C4-2B (cell line): ENCODE measurements around the gene HES2.

Source experiments
- H3K27ac ChIP-seq: fragments of 450-650 bp; 2 replicates; pipeline ENCODE4 v1.5.1; 2017
- ZFX ChIP-seq: fragments of 450-650 bp; IDR thresholded peaks from 2 replicates; pipeline ENCODE4 v1.6.1; 2017
- TF ChIP-seq, protein P1 (sequence below): fragments of 450-650 bp; conservative IDR thresholded peaks from 2 replicates; pipeline ENCODE4 v1.5.1; 2017; ENCODE audit warnings: mild to moderate bottlenecking

The HES2 gene

DNA sequence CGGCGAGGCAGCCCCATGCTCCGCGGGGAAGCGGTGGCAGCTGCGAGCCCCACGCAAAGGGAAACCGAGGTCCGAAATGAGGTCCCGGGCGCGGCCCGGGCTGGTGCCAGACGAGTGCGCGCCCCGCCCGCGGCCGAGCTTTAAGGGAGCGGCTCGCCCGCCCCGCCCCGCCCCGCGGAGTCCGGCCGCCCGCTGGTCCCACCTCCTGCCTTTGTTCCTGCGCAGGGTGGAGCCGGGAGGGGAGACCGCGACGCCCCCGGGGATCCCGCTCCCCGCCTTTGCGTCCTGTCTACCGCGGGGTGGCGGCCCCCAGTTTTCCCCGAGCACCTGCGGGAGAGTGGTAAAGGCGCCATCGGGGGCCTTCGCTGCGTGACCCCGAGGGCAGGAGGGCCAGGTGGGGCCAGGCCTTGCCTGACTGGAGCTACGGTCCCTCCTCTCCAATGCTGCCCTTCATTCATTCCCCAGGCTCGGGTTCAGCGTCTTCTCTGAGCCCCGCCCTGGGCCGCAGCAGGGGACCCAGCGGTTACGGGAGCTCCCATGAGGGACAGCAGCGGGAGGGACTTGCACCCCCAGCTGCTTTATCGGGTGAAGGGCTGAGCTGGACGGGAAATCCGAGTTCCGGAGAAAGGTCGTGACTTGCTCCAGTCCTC lies at the start of gene HES2:
TSS of gene HES2 (minus strand) at position 116 of the 650 bp plus-strand sequence. CDS start at position 17, 99 bp downstream.
- H3K27ac ChIP-seq, result peak within 1 kb of the TSS; percentile 25

DNA sequence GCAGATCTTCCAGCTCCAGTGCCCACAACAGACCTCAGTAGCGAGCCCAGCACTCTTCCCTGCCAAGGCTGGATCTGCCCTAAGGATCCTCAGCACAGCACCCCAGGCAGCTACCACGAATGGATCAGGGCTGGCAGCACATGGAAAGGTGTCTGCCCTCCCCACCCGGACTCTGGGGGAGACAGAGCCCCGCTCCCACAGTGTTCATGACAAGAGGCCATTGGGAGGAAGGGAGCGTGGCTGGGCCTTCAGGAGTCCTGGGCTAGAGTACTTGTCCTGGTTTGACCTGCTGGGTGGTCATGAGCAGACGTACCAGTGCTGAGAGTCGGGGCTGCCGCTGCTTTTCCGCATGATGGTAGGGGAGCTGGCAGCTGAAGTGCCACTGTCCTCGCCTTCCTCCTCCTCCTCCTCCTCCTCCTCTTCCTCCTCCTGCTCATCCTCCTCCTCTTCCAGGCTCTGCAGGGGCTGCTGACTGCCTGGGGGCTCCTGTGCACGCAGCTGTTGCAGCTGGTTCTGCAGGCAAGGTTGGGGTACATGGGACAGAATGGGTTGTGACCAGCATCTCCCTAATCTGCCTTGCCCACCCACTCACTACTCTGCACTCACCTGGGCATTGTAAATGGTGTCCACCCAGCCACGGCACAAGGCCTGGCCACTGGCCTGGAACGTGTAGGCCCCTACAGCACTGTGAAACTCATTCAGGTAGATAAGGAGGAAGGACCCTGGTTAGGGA lies 49.2 kb upstream of the HES2 start:
- no peak for TF ChIP-seq ZFX
- TF ChIP-seq, protein P1, sequence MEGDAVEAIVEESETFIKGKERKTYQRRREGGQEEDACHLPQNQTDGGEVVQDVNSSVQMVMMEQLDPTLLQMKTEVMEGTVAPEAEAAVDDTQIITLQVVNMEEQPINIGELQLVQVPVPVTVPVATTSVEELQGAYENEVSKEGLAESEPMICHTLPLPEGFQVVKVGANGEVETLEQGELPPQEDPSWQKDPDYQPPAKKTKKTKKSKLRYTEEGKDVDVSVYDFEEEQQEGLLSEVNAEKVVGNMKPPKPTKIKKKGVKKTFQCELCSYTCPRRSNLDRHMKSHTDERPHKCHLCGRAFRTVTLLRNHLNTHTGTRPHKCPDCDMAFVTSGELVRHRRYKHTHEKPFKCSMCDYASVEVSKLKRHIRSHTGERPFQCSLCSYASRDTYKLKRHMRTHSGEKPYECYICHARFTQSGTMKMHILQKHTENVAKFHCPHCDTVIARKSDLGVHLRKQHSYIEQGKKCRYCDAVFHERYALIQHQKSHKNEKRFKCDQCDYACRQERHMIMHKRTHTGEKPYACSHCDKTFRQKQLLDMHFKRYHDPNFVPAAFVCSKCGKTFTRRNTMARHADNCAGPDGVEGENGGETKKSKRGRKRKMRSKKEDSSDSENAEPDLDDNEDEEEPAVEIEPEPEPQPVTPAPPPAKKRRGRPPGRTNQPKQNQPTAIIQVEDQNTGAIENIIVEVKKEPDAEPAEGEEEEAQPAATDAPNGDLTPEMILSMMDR, result no peak

More for the DNA sequence above, at the start of gene HES2:
- TF ChIP-seq, protein P1, result no peak
- no peak for TF ChIP-seq ZFX

GRCh38 chr1:6467744-6468688 lies 48.3 kb upstream of the HES2 start:
- H3K27ac ChIP-seq, result no peak overlapping the region
- TF ChIP-seq ZFX, result no peak
- TF ChIP-seq, protein P1, result no peak

More for the DNA sequence above, 49.2 kb upstream of the HES2 start:
- no peak overlapping the region for H3K27ac ChIP-seq

GRCh38 chr1:6467224-6467623 lies 47.5 kb upstream of the HES2 start:
- TF ChIP-seq, protein P1, result no peak
- TF ChIP-seq ZFX, result no peak
- H3K27ac ChIP-seq, result no peak overlapping the region

GRCh38 chr1:6466751-6467150 lies 47.0 kb upstream of the HES2 start:
- no peak overlapping the region for H3K27ac ChIP-seq
- TF ChIP-seq ZFX, result no peak
- TF ChIP-seq, protein P1, result no peak

GRCh38 chr1:6466023-6466422 lies 46.3 kb upstream of the HES2 start, which contains the start of gene TNFRSF25:
TNFRSF25 (minus strand) TSS chr1:6466173; CDS start chr1:6466107, 66 bp downstream.
- no peak within 1 kb of the TSS for H3K27ac ChIP-seq
- TF ChIP-seq ZFX, result no peak
- TF ChIP-seq, protein P1, result no peak
